Measurements from ENCODE around the gene FZD10.

FZD10 gene

GRCh38 chr12:130156652-130157275 is 5.5 kb upstream of the FZD10 start:
- no peak for DNase-seq

GRCh38 chr12:130157998-130158753 is 4.1 kb upstream of the FZD10 start:
- no peak for DNase-seq

DNA sequence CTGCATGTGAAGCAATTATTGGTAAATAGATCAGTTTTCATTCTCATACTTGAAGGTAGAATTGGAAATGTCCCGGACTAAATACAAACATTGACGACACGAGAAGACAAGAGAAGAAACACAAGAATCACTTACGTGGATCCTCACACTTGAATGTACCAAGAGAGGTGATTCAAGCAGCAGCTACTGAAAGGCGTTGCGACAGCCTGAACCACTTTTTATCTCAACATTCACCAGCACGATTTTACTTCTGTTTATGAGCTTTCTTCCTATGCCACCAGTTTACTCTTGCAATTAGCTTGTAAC is 3.6 kb upstream of the FZD10 start:
- DNase-seq: peak; percentile 7

- no peak for DNase-seq
These were observed 2.0 kb upstream of the FZD10 start for GRCh38 chr12:130160306-130160705.

DNA sequence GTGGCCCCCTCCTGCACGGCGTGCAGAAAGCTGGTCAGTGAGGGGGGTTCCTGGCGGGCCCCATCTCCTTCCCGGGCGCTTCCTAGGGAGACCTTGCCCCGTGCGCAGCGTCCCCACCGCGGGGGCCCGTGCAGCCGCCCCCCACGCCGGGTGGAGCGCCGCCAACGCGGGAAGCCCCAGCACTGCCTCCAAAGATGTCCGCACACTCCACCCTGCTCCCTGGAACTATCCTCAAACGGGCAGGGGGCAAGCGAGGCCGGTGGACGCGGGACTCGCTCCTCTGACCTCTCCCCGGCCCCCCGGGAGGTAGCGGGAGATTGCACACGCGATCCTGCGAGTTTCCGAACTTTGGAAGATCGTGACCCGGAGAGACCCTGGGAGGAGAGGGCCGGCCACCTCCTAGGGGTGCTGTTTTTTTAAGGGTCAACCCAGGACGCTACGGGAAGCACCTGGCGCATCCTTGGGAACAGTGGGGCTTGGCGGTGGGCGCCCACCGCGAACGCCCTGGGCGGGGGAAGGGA is 1.5 kb upstream of the FZD10 start:
- no peak for DNase-seq

DNA sequence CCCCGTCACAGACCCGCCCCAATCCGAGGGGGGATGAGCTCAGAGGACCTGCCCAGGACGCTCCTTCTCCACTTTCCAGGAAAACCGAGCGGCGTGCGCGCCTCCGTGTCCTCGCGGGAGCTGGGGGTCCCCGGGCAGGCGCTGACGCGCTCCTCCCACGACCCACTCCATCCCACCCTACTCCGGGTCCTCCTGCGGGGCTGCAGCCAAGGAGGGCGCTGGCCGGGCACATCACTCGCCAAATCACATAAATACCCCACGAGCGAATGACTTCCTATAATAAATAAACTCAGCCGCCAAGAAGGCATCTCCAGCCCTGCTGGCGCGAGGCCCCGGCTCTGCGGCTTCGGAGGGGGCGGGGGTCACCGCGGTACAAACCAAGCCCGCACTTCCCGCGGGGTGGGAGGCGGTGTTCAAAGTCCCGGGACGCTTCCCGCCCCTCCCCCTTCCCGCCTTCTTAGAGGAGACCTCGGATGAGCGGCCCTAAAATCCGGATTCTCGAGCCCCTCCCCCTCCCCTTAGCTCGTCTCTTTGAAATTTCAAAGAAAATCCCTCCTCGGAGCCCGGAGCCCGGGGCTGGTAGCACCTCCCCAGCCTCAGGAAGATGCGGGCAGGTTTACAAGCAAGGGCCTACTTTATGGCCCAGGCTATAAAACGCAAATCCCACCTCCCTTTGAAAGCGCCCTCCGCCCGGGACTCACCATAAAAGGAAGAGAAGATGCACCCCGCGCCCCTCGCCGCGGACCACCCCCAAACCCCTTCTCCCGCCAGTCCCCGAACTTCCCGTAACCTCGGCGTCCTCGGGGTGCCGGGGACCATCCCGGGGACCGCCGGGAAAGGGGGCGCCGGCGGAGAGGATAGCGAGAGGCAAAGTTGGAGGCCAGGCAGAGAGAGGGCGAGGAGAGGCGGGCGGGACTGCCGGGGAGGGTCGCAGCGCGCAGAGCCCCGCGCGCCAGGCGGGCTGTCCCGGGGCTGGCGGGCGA is 712 bp upstream of the FZD10 start:
- peak; percentile 6 for DNase-seq

GRCh38 chr12:130162745-130163460 is 639 bp downstream of the FZD10 start:
- DNase-seq: no peak

- no peak for DNase-seq
These were observed 1.4 kb downstream of the FZD10 start for GRCh38 chr12:130163461-130164215.

- DNase-seq: no peak
These were observed 1.9 kb downstream of the FZD10 start for GRCh38 chr12:130164216-130164542.

- DNase-seq: no peak
These were observed 2.7 kb downstream of the FZD10 start for GRCh38 chr12:130164936-130165335.

GRCh38 chr12:130166306-130166705 is 4.0 kb downstream of the FZD10 start:
- no peak for DNase-seq

DNA sequence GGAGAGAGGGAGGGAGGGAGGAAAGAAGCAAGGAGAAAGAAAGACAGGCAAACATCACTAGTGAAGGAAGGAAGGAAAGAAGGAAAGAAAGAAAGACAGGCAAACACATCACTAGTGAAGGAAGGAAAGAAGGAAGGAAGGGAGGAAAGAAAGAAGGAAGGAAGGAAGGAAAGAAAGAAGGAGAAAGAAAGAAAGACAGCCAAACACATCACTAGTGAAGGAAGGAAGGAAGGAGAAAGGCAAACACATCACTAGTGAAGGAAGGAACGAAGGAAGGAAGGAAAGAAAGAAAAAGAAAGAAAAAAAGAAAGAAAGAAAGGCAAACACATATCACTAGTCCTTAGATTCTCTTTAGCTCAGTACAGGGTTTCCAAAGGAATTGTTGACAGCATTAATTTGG is 5.3 kb downstream of the FZD10 start:
- DNase-seq: no peak

GRCh38 chr12:130169256-130169655 is 7.0 kb downstream of the FZD10 start:
- DNase-seq: no peak

GRCh38 chr12:130169924-130170323 is 7.7 kb downstream of the FZD10 start:
- DNase-seq: no peak

- DNase-seq: no peak
These were observed 8.3 kb downstream of the FZD10 start for GRCh38 chr12:130170611-130171010.

- no peak for DNase-seq
These were observed 15.5 kb downstream of the FZD10 start for GRCh38 chr12:130177635-130178242.

DNA sequence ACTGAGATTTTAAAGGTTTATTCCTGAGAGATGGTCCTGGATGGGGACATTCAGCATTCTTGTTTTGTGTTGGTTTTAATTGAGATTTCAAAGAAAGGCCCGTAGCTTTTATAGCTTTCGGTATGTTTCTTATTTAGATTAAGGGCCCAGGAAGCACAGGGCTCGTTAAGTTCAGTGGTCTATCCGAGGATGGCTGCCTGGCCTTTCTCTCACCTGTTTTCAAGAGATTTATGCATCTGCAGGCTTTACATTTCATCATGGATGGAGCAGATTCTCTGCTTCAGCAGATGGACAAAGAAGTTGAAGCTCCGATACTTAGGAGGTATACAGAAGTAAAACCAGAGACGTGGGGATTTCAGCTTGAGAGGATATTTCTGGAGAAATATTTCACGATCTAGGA is 16.0 kb downstream of the FZD10 start:
- no peak for DNase-seq

DNA sequence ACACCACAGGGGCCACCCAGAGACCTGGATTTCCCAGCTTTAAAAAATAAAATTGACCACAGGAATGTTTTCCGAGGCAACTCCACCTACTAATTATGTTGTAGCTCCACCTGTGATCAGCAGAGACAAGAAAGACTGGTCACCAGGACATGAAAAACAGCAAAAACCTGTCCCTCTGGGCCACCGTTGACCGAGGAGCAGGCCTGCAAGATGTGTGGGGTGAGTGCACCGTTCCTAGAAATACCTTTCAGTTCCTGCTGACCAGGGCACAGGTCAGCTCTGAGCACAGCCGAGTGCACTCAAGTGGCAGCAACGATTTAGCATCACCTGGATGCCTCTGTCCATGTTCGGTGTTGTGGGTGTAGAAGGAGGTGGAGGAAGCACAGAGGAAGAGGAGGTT is 16.9 kb downstream of the FZD10 start:
- DNase-seq: no peak

- no peak for DNase-seq
These were observed 17.4 kb downstream of the FZD10 start for GRCh38 chr12:130179621-130180020.

GRCh38 chr12:130181211-130181610 is 18.9 kb downstream of the FZD10 start:
- DNase-seq: no peak

DNA sequence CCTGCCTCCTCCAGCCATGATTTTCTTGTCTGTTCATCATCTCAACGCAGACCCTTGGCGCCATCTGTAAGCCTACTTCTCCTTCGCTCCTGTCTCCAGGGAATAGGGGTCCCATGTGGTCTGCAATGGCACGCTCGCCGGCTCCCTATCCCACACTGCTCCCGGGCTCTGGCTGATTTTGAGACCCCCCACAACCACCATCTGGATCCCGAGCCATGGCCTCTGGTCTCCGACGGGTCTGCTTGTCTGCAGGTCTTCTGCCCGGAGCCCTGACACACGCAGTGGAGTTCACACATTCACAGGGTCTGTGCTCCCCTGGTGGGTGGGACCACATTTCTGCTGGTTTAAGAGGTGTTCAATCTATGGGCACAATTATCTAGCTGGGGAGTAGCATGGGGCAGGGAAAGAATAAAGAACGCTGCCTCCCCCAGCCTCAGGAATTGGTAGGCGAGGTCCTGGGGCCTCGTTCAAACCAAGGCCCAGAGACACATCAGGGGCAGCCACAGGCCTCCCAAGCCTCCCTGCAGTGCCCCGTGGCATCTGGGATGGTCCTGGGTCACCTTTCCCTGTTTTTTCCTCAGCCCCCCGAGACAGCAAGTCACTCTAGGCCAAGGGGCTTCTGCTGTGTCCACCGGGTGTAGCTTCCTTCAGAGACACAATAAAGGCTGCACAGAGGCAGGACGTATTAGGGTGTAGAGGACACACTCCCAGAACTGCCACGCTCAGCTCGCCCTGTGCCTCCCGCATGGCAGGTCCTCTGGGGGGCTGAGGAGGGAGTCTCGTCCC is 21.5 kb downstream of the FZD10 start:
- no peak for DNase-seq
